ENCODE results near the gene CYP1B1. TPM values are rescaled to one million over a fixed set of nuclear protein-coding genes. Genes with fewer than 3 reads are reported as not detected.

CYP1B1 gene
- polyA plus RNA-seq, 1 experiment = 7.8 TPM

GRCh38 chr2:38039121-38039910, 36.6 kb downstream of the CYP1B1 start:
- CTCF ChIA-PET = no interaction called here

GRCh38 chr2:38038682-38039081, 37.3 kb downstream of the CYP1B1 start:
- Histone ChIP-seq H3K9me3 (ENCODE audit: control insufficient read depth, insufficient read depth, low read length) (no peaks in the 10 kb centered on the region; the same call in 1 of the 2 replicates), H3K27ac (ENCODE audit: low read depth, low read length) (peak overlapping the region; percentile 25), H3K4me3 (ENCODE audit: low read depth, low read length) (no peak overlapping the region), H3K27me3 (ENCODE audit: control insufficient read depth, insufficient read depth, low read length) (peaks cover 15% of the 10 kb centered on the region)
- TF ChIP-seq CTCF (IDR thresholded peaks at IDR 0.05; ENCODE audit: low read depth, low read length) = no peak
- no peak for DNase-seq (ENCODE audit: low read depth, low spot score)
- ChIA-PET POLR2A (no interaction called here), CTCF (interaction anchor here (1.8 kb wide), 1 partner anchor 236 kb away, joined by 5 read pairs; no protein-coding TSS in a partner anchor)

More at GRCh38 chr2:38039121-38039910, 36.6 kb downstream of the CYP1B1 start:
- no peak for TF ChIP-seq CTCF (IDR thresholded peaks at IDR 0.05; ENCODE audit: low read depth, low read length)
- no peaks in the 10 kb centered on the region; the same call in 1 of the 2 replicates for H3K9me3 ChIP-seq (ENCODE audit: control insufficient read depth, insufficient read depth, low read length)
- H3K27me3 ChIP-seq (ENCODE audit: control insufficient read depth, insufficient read depth, low read length) = peaks cover 15% of the 10 kb centered on the region
- no peak for DNase-seq (ENCODE audit: low read depth, low spot score)
- H3K4me3 ChIP-seq (ENCODE audit: low read depth, low read length) = no peak overlapping the region
- H3K27ac ChIP-seq (ENCODE audit: low read depth, low read length) = no peak overlapping the region
- POLR2A ChIA-PET = no interaction called here

DNA sequence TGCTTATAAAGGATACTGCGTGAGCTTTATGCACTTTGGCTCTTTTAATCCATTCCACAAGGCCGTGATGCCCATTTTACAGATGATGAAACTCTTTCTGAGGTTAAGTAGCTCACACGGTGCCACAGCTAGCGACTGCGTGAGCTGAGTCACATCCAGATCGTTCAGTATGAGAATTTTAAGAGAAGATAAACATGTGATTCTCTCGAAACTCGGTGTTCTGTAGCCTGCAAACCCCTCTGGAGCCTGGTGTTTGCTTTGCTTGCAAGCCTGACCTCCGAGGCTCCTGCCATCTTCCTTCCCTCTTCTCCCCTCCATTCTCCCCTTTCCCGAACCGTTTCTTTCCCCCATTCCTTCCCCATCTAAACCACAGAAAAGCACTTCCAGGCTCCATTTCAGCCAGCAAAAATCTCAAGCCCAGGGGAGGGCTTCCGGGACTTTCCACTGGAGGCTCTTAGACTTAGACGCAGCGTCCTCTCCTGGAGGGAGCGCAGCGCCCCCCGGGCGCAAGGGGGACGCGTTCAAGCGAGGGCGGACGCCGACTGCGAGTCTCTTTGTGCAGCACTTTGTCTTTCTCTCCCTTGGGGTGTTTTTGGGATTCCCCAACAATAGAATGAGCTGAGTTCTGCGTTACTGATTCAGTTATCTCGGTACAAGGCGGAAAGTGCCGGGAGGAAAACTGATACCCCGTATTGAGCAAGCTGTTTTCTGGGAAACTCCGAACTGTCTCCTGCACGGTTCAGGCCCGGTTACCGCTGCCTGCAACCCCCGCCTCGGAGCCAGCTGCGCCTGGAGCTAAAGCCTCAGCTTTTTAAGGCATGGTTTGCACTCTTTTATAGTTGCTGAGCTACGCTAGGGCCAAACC, 38.0 kb downstream of the CYP1B1 start:
- CTCF ChIA-PET = interaction anchor here (0.5 to 1.8 kb wide), 2 partner anchors 237 to 856 kb away, joined by 3 to 5 read pairs; no protein-coding TSS in a partner anchor
- Histone ChIP-seq H3K9me3 (ENCODE audit: control insufficient read depth, insufficient read depth, low read length) (no peaks in the 10 kb centered on the region; the same call in 1 of the 2 replicates), H3K27me3 (ENCODE audit: control insufficient read depth, insufficient read depth, low read length) (peaks cover 15% of the 10 kb centered on the region), H3K27ac (ENCODE audit: low read depth, low read length) (peak overlapping the region; percentile 43), H3K4me3 (ENCODE audit: low read depth, low read length) (peak overlapping the region; percentile 41)
- DNase-seq (ENCODE audit: low read depth, low spot score) = no peak
- TF ChIP-seq CTCF (IDR thresholded peaks at IDR 0.05; ENCODE audit: low read depth, low read length) = peak; percentile 38
- POLR2A ChIA-PET = no interaction called here

DNA sequence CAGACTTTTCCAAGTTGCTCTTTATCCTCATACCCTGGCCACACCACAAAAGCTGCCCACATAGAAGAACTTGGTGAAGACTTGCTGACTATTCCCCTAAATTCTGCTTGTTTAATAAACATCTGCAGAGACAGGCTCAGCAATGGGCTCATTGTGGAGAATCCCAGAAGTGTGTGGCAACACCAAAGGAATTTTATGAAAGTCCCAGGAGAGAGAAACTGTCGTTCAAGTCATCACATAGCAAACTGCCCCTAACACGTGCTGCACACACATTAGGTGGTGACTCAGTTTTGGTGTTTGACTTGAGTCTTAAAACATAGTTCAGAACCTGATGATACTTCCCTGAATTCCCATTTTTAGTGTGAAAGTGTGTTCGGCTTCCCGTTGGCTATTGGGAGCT, 38.6 kb downstream of the CYP1B1 start:
- ChIA-PET CTCF (interaction anchor here (1.8 kb wide), 1 partner anchor 237 kb away, joined by 5 read pairs; no protein-coding TSS in a partner anchor), POLR2A (no interaction called here)
- TF ChIP-seq CTCF (IDR thresholded peaks at IDR 0.05; ENCODE audit: low read depth, low read length) = no peak
- Histone ChIP-seq H3K4me3 (ENCODE audit: low read depth, low read length) (no peak overlapping the region), H3K9me3 (ENCODE audit: control insufficient read depth, insufficient read depth, low read length) (no peaks in the 10 kb centered on the region; the same call in 1 of the 2 replicates), H3K27ac (ENCODE audit: low read depth, low read length) (no peak overlapping the region), H3K27me3 (ENCODE audit: control insufficient read depth, insufficient read depth, low read length) (peaks cover 15% of the 10 kb centered on the region)
- no peak for DNase-seq (ENCODE audit: low read depth, low spot score)
